ENCODE results near the gene GRM3.

- TF ChIP-seq EZH2phosphoT487 (IDR thresholded peaks at IDR 0.05; ENCODE audit: borderline replicate concordance, low read depth, low read length) (no peak), CTCF (conservative IDR thresholded peaks at IDR 0.05; ENCODE audit: low read length) (no peak)
Observed at GRCh38 chr7:86648169-86648568, 4.5 kb downstream of the GRM3 start.

All from OCI-LY7 (cell line).